WTC11 (cell line): Measurements from ENCODE around the gene OTOR.

Source experiments
- AFF4 ChIP-seq: sonication (generic); formaldehyde crosslinking; IDR thresholded peaks from 2 replicates; pipeline ENCODE4 v1.8.1; 2023; ENCODE audit warnings: mild to moderate bottlenecking, missing genetic modification reagents, borderline replicate concordance
- ATF1 ChIP-seq: sonication (generic); formaldehyde crosslinking; IDR thresholded peaks from 2 replicates; pipeline ENCODE4 v1.8.1; 2023; ENCODE audit warnings: mild to moderate bottlenecking, moderate library complexity, missing genetic modification reagents
- ATF2 ChIP-seq: sonication (generic); formaldehyde crosslinking; IDR thresholded peaks from 2 replicates; pipeline ENCODE4 v1.8.1; 2022; ENCODE audit warnings: low read depth, missing genetic modification reagents, borderline replicate concordance
- CBFB ChIP-seq: sonication (generic); formaldehyde crosslinking; IDR thresholded peaks from 2 replicates; pipeline ENCODE4 v1.8.1; 2022; ENCODE audit warnings: mild to moderate bottlenecking, low read depth, missing genetic modification reagents
- CREB1 ChIP-seq: sonication (generic); formaldehyde crosslinking; IDR thresholded peaks from 2 replicates; pipeline ENCODE4 v1.8.0; 2023; ENCODE audit warnings: mild to moderate bottlenecking, missing genetic modification reagents
- CTCF ChIP-seq: fragments of 200-600 bp; IDR thresholded peaks from 2 replicates; pipeline ENCODE4 v1.8.0; 2022; ENCODE audit warnings: antibody characterized with exemption
- ELF4 ChIP-seq: sonication (generic); formaldehyde crosslinking; IDR thresholded peaks from 2 replicates; pipeline ENCODE4 v1.8.1; 2022; ENCODE audit warnings: low read depth, mild to moderate bottlenecking, moderate library complexity, missing genetic modification reagents
- ESRRA ChIP-seq: sonication (generic); formaldehyde crosslinking; IDR thresholded peaks from 2 replicates; pipeline ENCODE4 v1.8.1; 2022; ENCODE audit warnings: mild to moderate bottlenecking, missing genetic modification reagents, borderline replicate concordance
- NFE2L1 ChIP-seq: sonication (generic); formaldehyde crosslinking; IDR thresholded peaks from 2 replicates; pipeline ENCODE4 v1.8.1; 2023; ENCODE audit warnings: missing genetic modification reagents
- SMAD4 ChIP-seq: sonication (generic); formaldehyde crosslinking; IDR thresholded peaks from 2 replicates; pipeline ENCODE4 v1.8.0; 2022; ENCODE audit warnings: mild to moderate bottlenecking, missing genetic modification reagents
- SP1 ChIP-seq: sonication (generic); formaldehyde crosslinking; conservative IDR thresholded peaks from 2 replicates; pipeline ENCODE4 v1.8.1; 2022; ENCODE audit warnings: missing genetic modification reagents
- USF2 ChIP-seq: sonication (generic); formaldehyde crosslinking; IDR thresholded peaks from 2 replicates; pipeline ENCODE4 v1.8.1; 2023; ENCODE audit warnings: mild to moderate bottlenecking, missing genetic modification reagents, moderate library complexity
- ZBTB43 ChIP-seq: sonication (generic); formaldehyde crosslinking; IDR thresholded peaks from 2 replicates; pipeline ENCODE4 v1.8.1; 2023; ENCODE audit warnings: mild to moderate bottlenecking, missing genetic modification reagents

GRCh38 chr20:16752901-16753300 is 4.7 kb downstream of the OTOR start:
- no peak for TF ChIP-seq ZBTB43 (CRISPR knock-in tag)
- TF ChIP-seq USF2 (CRISPR knock-in tag) = no peak
- TF ChIP-seq CTCF = no peak
- no peak for TF ChIP-seq SP1 (CRISPR knock-in tag)
- TF ChIP-seq ATF2 (CRISPR knock-in tag) = no peak
- TF ChIP-seq ELF4 = no peak
- no peak for TF ChIP-seq AFF4 (CRISPR knock-in tag)
- no peak for TF ChIP-seq SMAD4
- no peak for TF ChIP-seq ESRRA (CRISPR knock-in tag)
- TF ChIP-seq CREB1 (CRISPR knock-in tag) = no peak
- no peak for TF ChIP-seq NFE2L1 (CRISPR knock-in tag)
- TF ChIP-seq ATF1 (CRISPR knock-in tag) = no peak
- no peak for TF ChIP-seq CBFB
